ENCODE measurements around the gene SCGB1D1. TPM values are rescaled to one million over a fixed set of nuclear protein-coding genes. Genes with fewer than 3 reads are reported as not detected.

SCGB1D1 gene
- total and polyA plus RNA-seq, 2 experiments from 2014 or later: not detected

- Histone ChIP-seq H3K9me2 (ENCODE audit: insufficient read depth) (no peaks in the 10 kb centered on the region), H3K4me1 (ENCODE audit: insufficient read depth) (no peaks in the 10 kb centered on the region), H3K4me2 (no peak overlapping the region), H3K36me3 (ENCODE audit: insufficient read depth) (peaks cover 7% of the 10 kb centered on the region; the same call in 1 of the 2 replicates), H3K27me3 (ENCODE audit: insufficient read depth) (no peaks in the 10 kb centered on the region), H3K4me3 (no peak overlapping the region), H4K20me1 (replicated peaks; ENCODE audit: insufficient read depth) (peaks cover 9% of the 10 kb centered on the region; the same call in 1 of the 2 replicates), H3F3A (replicated peaks; ENCODE audit: low read depth) (no peaks in the 10 kb centered on the region), H3K27ac (ENCODE audit: low read depth) (no peak overlapping the region), H2AFZ (no peak overlapping the region), H3K79me2 (replicated peaks; ENCODE audit: insufficient read depth) (peaks cover 23% of the 10 kb centered on the region)
- no peak for DNase-seq (ENCODE audit: low spot score)
- H3K9me3 Mint-ChIP-seq: no peaks in the 10 kb centered on the region
- H3K4me1 Mint-ChIP-seq: no peaks in the 10 kb centered on the region
- no peak overlapping the region for H3K4me3 Mint-ChIP-seq
- H3K36me3 Mint-ChIP-seq (ENCODE audit: low read depth): peaks cover 56% of the 10 kb centered on the region
- no peak overlapping the region for H3K27ac Mint-ChIP-seq
- no peak for ATAC-seq
- no peak for TF ChIP-seq ZNF331 (CRISPR knock-in tag; IDR thresholded peaks at IDR 0.05; ENCODE audit: low read depth)
- TF ChIP-seq POLR2AphosphoS5 (IDR thresholded peaks at IDR 0.05; ENCODE audit: low read depth): no peak
- TF ChIP-seq ZNF114 (CRISPR knock-in tag; IDR thresholded peaks at IDR 0.05): no peak
- no peak for TF ChIP-seq ZNF462 (CRISPR knock-in tag; IDR thresholded peaks at IDR 0.05)
- no peak for TF ChIP-seq CREB1 (CRISPR knock-in tag; IDR thresholded peaks at IDR 0.05; ENCODE audit: low read depth)
- no peak for TF ChIP-seq ETS1 (IDR thresholded peaks at IDR 0.05)
- no peak for TF ChIP-seq REST (IDR thresholded peaks at IDR 0.05; ENCODE audit: unreplicated experiment)
- TF ChIP-seq STAT1 (IDR thresholded peaks at IDR 0.05; ENCODE audit: unreplicated experiment): no peak
- H3K27me3 Mint-ChIP-seq (ENCODE audit: insufficient read depth, low read depth, poor library complexity): peaks cover 19% of the 10 kb centered on the region
Observed at GRCh38 chr11:62140304-62141110, 49.5 kb upstream of the SCGB1D1 start.

Measured in GM23338 (cell line).